Smooth muscle cell of the coronary artery (primary cell): ENCODE measurements around the gene CT45A10. TPM values are rescaled to one million over a fixed set of nuclear protein-coding genes. Genes with fewer than 3 reads are reported as not detected.

Source experiments
- total RNA-seq: library from RNA; depleted of rRNA; stranded (reverse); fragments of >200 nt; gene quantifications from 2 replicates; pipeline ENCODE4 v1.2.3, GENCODE V29; 2014; ENCODE audit warnings: low replicate concordance

CT45A10 gene, protein sequence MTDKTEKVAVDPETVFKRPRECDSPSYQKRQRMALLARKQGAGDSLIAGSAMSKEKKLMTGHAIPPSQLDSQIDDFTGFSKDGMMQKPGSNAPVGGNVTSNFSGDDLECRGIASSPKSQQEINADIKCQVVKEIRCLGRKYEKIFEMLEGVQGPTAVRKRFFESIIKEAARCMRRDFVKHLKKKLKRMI
- total RNA-seq: not detected in 2 replicates

DNA sequence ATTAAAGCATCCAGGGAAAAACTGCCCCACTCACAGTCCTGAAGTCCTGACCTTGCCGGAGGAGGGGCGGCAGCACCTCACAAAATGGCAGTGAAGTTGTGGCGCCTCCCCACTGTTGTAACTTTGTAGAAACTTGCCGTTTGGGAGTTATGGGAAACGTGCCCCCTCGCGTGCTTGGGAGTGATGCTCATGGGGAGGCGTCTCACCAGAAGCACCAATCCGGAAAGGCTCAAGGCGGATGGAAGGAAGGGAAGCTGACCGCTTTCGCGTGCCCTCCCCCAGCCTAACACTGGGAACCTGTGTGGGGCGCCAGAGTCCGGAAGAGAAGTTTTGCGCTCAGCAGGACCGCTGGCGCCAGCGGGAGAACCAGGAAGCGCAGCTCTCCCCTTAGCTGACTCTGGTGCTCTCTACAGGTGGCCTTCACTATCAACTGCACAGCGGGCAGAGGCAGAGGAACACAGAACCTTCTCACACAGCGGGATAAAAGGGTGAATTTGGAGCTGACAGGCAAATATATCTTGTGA lies at the start of gene CT45A10, which contains the start of gene SAGE1:
CT45A10 (minus strand) TSS at position 151 of the 524 bp plus-strand sequence. CDS start 8,100 bp downstream, outside the sequence.
SAGE1 (plus strand) TSS at position 423 of the 524 bp plus-strand sequence. CDS start 2,527 bp downstream, outside the sequence.

GRCh38 chrX:135871712-135872111 lies 21.5 kb downstream of the CT45A10 start, which contains the start of gene CT45A9:
Gene CT45A9 (minus strand): TSS chrX:135871812. CDS start chrX:135868061, 3,751 bp downstream.

DNA sequence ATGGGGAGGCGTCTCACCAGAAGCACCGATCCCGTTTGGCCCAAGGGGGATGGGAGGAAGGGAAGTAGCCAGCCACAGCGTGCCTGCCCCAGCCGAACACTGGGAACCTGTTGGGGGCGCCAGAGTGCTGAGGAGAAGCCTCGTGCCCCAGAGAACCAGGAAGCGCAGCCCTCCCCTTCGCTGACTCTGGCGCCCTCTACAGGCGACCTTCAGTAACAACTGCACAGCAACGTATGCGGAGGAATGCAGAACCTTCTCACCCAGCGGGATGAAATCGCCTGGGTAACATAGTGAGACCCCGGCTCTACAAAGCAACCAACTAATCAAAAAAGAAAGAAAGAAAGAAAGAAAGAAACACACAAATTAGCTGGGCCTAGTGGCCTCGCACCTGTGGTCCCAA lies 38.8 kb downstream of the CT45A10 start, which contains the start of gene CT45A8:
CT45A8 (minus strand) TSS at position 101 of the 400 bp plus-strand sequence. CDS start 3,755 bp downstream, outside the sequence.

DNA sequence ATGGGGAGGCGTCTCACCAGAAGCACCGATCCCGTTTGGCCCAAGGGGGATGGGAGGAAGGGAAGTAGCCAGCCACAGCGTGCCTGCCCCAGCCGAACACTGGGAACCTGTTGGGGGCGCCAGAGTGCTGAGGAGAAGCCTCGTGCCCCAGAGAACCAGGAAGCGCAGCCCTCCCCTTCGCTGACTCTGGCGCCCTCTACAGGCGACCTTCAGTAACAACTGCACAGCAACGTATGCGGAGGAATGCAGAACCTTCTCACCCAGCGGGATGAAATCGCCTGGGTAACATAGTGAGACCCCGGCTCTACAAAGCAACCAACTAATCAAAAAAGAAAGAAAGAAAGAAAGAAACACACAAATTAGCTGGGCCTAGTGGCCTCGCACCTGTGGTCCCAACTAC lies 56.1 kb downstream of the CT45A10 start, which contains the start of gene CT45A7:
CT45A7 (minus strand) TSS at position 101 of the 400 bp plus-strand sequence. CDS start 3,747 bp downstream, outside the sequence.

Other genes starting within 250 kb of the CT45A10 start
- gene CT45A1, start 179.8 kb downstream of the CT45A10 start, total RNA-seq: not detected in 2 replicates
- gene CT45A3, start 125.3 kb downstream of the CT45A10 start, total RNA-seq: not detected in 2 replicates
- not detected in 2 replicates for gene CT45A5, start 107.9 kb downstream of the CT45A10 start, total RNA-seq
- gene CT45A6, start 90.7 kb downstream of the CT45A10 start, total RNA-seq: not detected in 2 replicates
- not detected in 2 replicates for gene CT45A2, start 73.4 kb downstream of the CT45A10 start, total RNA-seq
- not detected in 2 replicates for gene CT45A7, start 56.2 kb downstream of the CT45A10 start, total RNA-seq
- gene CT45A8, start 38.9 kb downstream of the CT45A10 start, total RNA-seq: not detected in 2 replicates
- not detected in 2 replicates for gene CT45A9, start 21.6 kb downstream of the CT45A10 start, total RNA-seq
- not detected in 2 replicates for gene SAGE1, start 272 bp upstream of the CT45A10 start, total RNA-seq
- 2.2 and 5.0 TPM in 2 replicates for gene MMGT1, start 80.5 kb upstream of the CT45A10 start, total RNA-seq
- 13.7 and 14.9 TPM in 2 replicates for gene SLC9A6, start 92.0 kb upstream of the CT45A10 start, total RNA-seq